Epidermal melanocyte (primary cell): ENCODE results near the gene STPG4.
"Not testable (repeated sequence)": the region's sequence is repeated elsewhere in the genome, so short reads cannot be mapped to it uniquely, and the experiment has no call there.

Source experiments
- DNase-seq: peaks from one replicate; pipeline ENCODE4 v3.0.0; 2011; ENCODE audit warnings: low spot score; ENCODE audit not compliant: insufficient read length

The STPG4 gene

GRCh38 chr2:47173986-47174732, 19.1 kb upstream of the STPG4 start:
- no peak for DNase-seq

DNA sequence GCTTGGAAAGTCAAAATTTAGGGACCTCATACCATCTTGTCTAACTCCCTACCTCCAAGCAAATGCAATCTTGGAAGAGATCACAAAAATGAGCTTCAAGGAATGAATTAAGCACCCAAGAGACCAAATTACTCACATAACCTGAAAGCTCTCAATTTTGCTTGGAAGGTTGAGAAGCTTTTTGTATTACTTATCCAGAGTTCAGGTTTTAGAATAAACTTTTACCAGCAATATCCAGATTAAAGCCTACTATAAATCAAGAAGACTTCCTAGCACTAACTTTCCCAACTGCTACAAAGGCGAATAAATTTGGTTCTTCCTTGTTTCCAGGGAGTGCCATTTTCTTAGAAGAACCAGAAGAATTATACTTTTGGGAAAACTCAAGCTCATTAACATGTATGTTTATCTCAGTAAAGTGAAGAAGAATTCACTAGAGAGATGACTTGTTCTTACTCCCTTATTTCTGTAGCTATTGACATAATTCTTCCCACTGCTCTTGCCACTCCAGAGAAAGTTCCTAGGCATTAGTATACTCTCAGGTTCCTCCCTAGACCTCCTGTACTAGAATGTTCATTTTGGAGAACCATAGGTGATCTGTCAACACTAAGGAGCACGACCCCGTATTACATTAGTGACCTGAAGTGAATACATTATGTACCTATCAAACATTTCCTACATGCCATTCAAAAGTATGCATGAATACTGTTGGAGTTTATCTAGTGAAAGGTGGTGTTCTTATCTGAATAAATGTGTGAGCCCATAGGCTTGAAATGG, 18.0 kb upstream of the STPG4 start:
- no peak for DNase-seq

- DNase-seq = no peak
Measured at GRCh38 chr2:47172156-47172921, 17.2 kb upstream of the STPG4 start.

GRCh38 chr2:47169784-47170183, 14.7 kb upstream of the STPG4 start:
- DNase-seq = no peak

DNA sequence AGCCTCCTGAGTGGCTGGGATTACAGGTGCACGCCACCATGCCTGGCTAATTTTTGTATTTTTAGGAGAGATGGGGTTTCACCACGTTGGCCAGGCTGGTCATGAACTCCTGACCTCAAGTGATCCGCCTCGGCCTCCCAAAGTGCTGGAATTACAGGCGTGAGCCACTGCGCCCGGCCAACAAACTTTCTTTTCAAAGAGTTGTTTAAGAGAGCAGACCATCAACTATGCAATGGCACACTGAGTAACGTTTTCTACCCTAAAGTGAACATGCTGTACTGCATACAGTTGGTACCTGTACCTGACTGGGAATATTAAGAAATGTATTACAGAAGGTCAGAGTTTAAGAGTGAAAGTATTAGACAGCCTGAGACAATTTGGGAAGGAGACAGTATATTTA, 13.8 kb upstream of the STPG4 start:
- DNase-seq = not testable (repeated sequence)

GRCh38 chr2:47167149-47167548, 12.0 kb upstream of the STPG4 start:
- no peak for DNase-seq

DNA sequence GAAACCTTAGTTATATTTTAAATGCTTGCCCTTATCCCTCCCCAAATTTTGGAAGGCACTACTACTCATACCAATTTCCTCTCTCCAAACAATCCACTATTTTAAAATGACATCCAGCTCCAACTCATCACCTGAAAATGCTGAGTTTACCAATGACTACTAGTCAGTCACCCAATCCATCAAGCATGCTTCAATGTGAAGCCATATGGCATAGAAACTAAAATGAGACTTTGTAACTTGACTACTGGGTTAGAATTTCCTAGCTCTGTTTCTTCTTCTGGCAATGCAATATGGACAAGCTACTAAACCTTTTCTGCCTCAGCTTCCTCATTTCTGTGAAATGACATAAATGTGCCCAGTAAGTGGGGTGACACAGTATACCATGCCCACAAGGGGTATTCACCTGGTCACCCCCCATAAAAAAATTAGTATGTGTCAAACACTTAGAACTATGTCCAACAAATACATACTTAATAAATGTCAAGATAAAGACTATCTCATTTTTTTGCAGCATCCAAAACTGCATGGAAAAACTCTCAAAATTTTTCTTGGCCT, 10.0 kb upstream of the STPG4 start:
- no peak for DNase-seq

- DNase-seq = no peak
Measured at GRCh38 chr2:47162780-47163179, 7.7 kb upstream of the STPG4 start.

DNA sequence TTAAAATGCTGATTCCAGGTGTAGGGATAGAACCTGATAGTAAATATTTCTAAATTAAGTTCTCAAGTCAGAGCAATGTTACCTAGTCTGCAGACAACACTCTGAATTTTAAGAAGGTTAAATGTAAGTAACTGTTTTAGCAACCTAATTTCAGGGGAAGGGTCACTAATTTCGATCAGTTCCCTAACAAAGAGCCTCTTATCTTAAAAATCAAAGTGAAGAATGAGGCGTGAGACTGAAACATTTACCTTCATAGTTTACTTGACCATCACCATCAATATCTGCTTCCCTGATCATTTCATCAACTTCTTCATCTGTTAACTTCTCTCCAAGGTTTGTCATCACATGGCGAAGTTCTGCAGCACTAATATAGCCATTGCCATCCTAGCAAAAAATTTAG, 6.4 kb upstream of the STPG4 start:
- DNase-seq = no peak

DNA sequence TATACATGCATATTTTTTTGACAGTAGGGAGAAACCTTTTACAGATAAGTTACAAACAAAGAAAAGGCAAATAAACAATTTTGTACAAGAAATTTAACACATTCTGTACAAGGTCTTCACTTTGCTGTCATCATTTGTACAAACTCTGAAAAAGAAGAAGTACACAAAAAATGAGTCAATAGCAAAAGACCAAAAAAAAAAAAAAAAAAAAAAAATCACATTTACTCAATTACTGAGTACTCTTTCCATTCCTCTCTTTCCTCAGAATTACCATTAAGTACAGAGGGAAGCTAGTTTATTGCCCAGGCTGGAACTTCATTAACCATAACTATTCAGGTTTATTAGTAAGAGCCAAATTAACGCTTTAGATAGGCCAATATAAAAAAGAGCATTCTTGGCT, 5.6 kb upstream of the STPG4 start:
- DNase-seq = no peak

GRCh38 chr2:47160211-47160610, 5.1 kb upstream of the STPG4 start:
- no peak for DNase-seq

GRCh38 chr2:47159627-47160026, 4.5 kb upstream of the STPG4 start:
- no peak for DNase-seq

GRCh38 chr2:47158576-47158975, 3.5 kb upstream of the STPG4 start:
- DNase-seq = no peak

DNA sequence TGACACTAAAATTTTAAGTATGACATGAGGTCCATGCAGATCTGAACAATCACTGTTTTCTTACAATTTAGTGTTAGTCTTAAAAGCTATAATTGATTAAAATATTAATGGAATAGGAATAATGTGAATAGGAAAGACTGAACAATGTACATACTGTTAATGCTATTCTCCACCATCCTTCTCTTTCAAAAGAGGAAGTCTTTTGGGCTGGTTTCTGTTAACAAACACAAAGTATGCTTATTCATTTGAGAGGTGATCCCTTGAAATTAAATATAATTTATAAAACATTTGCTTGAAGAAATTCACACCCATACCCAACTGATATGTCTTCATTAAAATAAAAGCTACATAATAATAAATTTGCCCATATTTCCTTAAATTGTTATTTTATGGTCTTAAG, 2.3 kb downstream of the STPG4 start:
- no peak for DNase-seq

DNA sequence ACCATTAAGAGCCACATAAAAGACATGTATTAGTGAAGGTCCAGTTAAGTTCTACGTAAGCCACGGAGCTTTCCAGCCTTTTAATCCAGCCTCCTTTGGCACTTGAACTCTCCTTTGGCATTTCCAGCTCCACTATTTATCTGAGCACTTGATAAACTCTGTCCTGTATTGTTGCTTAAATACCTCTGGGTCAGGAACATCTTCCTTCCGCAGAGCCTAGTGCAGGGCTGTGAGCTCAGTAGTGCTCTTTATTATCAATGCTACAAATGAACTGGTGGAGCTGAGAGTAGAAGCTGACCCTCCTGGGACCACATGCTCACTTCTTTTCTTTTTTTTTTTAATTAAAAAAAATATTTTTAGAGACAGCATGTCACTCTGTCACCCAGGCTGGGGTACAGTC, 4.9 kb downstream of the STPG4 start:
- no peak for DNase-seq

- no peak for DNase-seq
Measured at GRCh38 chr2:47147021-47147420, 8.1 kb downstream of the STPG4 start.

- no peak for DNase-seq
Measured at GRCh38 chr2:47145466-47145865, 9.6 kb downstream of the STPG4 start.

DNA sequence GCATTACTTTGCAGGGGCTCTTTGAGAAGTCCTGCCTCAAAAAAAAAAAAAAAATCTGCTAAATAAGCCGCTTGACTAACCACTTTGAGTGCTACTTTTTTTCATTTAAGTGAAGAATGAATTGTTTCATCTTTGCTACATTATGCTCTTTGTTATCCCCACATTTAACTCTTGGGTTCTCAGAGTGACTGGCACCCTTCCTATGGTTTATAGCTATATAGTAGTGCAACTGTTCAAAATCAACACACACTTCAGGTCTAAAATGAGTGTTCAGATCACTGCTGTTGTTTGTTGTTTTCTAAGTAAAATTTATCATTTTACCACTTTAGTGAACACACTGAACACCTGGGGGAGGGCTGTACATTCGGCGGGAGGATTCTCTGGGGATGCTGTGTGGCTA, 13.6 kb downstream of the STPG4 start:
- DNase-seq = no peak

DNA sequence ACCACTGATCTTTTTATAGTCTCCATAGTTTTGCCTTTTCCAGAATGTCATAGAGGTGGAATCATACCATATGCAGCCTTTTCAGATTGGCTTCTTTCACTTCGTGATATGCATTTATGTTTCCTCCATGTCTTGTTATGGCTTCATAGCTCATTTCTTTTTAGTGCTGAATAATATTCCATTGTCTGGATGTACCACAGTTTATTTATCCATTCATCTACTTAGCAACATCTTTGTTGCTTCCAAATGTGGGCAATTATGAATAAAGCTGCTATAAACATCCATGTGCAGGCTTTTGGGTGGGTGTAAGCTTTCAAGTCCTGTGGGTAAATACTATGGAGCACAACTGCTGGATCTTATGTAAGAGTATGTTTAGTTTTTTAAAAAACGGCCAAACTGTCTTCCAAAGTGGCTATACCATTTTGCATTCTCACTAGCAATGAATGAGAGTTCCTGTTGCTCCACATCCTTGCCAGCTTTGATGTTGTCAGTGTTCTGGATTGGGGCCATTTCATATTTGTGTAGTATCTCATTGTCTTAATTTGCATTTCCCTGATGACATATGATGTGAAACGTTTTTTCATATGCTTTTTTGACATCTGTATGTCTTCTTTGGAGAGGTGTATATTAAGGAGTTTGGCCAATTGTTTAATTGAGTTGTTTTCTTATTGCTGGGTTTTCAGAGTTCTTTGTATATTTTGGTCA, 20.6 kb downstream of the STPG4 start:
- DNase-seq = no peak

- no peak for DNase-seq
Measured at GRCh38 chr2:47133046-47133445, 22.1 kb downstream of the STPG4 start.

- DNase-seq = no peak
Measured at GRCh38 chr2:47129191-47129706, 25.9 kb downstream of the STPG4 start.
